ENCODE measurements around the gene BDH2.

The BDH2 gene

GRCh38 chr4:103085555-103086196 lies 14.0 kb downstream of the BDH2 start:
- no peak for DNase-seq (ENCODE audit: low read depth, low spot score)

GRCh38 chr4:103079621-103080020 lies 20.0 kb downstream of the BDH2 start:
- no peak for DNase-seq (ENCODE audit: low read depth, low spot score)

- peak; percentile 24 for DNase-seq (ENCODE audit: low read depth, low spot score)
Measured at GRCh38 chr4:103076747-103077347, 22.8 kb downstream of the BDH2 start, which contains the start of gene SLC9B2. TSS of gene SLC9B2 (minus strand) at chr4:103076761. CDS start at chr4:103067550, 9,211 bp downstream.

GRCh38 chr4:103075894-103076746 lies 23.5 kb downstream of the BDH2 start:
- peak; percentile 7 for DNase-seq (ENCODE audit: low read depth, low spot score)

GRCh38 chr4:103075435-103075893 lies 24.2 kb downstream of the BDH2 start:
- DNase-seq (ENCODE audit: low read depth, low spot score), result no peak

- DNase-seq (ENCODE audit: low read depth, low spot score), result no peak
Measured at GRCh38 chr4:103074744-103075434, 24.7 kb downstream of the BDH2 start.

- no peak for DNase-seq (ENCODE audit: low read depth, low spot score)
Measured at GRCh38 chr4:103073792-103074438, 25.7 kb downstream of the BDH2 start.

- no peak for DNase-seq (ENCODE audit: low read depth, low spot score)
Measured at GRCh38 chr4:103067841-103068547, 31.6 kb downstream of the BDH2 start.

- no peak for DNase-seq (ENCODE audit: low read depth, low spot score)
Measured at GRCh38 chr4:103060453-103061148, 39.0 kb downstream of the BDH2 start.

GRCh38 chr4:103054030-103054429 lies 45.6 kb downstream of the BDH2 start:
- DNase-seq (ENCODE audit: low read depth, low spot score), result no peak

GRCh38 chr4:103052779-103053178 lies 46.9 kb downstream of the BDH2 start:
- DNase-seq (ENCODE audit: low read depth, low spot score), result no peak

- DNase-seq (ENCODE audit: low read depth, low spot score), result no peak
Measured at GRCh38 chr4:103052145-103052544, 47.5 kb downstream of the BDH2 start.

GRCh38 chr4:103050736-103051436 lies 48.7 kb downstream of the BDH2 start:
- DNase-seq (ENCODE audit: low read depth, low spot score), result no peak

GRCh38 chr4:103046416-103047290 lies 53.0 kb downstream of the BDH2 start:
- peak; percentile 12 for DNase-seq (ENCODE audit: low read depth, low spot score)

GRCh38 chr4:103044183-103044582 lies 55.5 kb downstream of the BDH2 start:
- no peak for DNase-seq (ENCODE audit: low read depth, low spot score)

GRCh38 chr4:103036169-103036568 lies 63.5 kb downstream of the BDH2 start:
- no peak for DNase-seq (ENCODE audit: low read depth, low spot score)

GRCh38 chr4:103032574-103032973 lies 67.1 kb downstream of the BDH2 start:
- DNase-seq (ENCODE audit: low read depth, low spot score), result no peak

- DNase-seq (ENCODE audit: low read depth, low spot score), result no peak
Measured at GRCh38 chr4:103030791-103031190, 68.8 kb downstream of the BDH2 start.

All from smooth muscle cell of the brain vasculature (primary cell).